ENCODE results near the gene TBC1D9B. TPM values are rescaled to one million over a fixed set of nuclear protein-coding genes. Genes with fewer than 3 reads are reported as not detected.

The TBC1D9B gene
- total RNA-seq, 1 donor from 2014 or later = 128 TPM

- peaks cover 18% of the 10 kb centered on the region for H3K36me3 Mint-ChIP-seq (ENCODE audit: insufficient read depth)
- H3K27ac Mint-ChIP-seq = peak within 1 kb of the TSS; percentile 97
- peak within 1 kb of the TSS; percentile 91 for H3K4me3 Mint-ChIP-seq (ENCODE audit: low read depth)
- peak; percentile 32 for TF ChIP-seq CTCF (IDR thresholded peaks at IDR 0.05; ENCODE audit: unreplicated experiment)
- no peaks in the 10 kb centered on the region for H3K9me3 Mint-ChIP-seq (ENCODE audit: low read depth)
- DNase-seq (ENCODE audit: low spot score, unreplicated experiment) = peak; percentile 65
- peaks cover 1% of the 10 kb centered on the region for H3K27me3 Mint-ChIP-seq
- peaks cover 49% of the 10 kb centered on the region for H3K4me1 Mint-ChIP-seq (ENCODE audit: low read depth)
Observed at GRCh38 chr5:179820483-179821297, 87.0 kb downstream of the TBC1D9B start, which contains the start of gene SQSTM1. Gene SQSTM1 (plus strand): TSS chr5:179820905. CDS start chr5:179820937, 32 bp downstream.

- no peak for TF ChIP-seq CTCF (IDR thresholded peaks at IDR 0.05; ENCODE audit: unreplicated experiment)
- Mint-ChIP-seq H3K27me3 (peaks cover 2% of the 10 kb centered on the region), H3K9me3 (ENCODE audit: low read depth) (no peaks in the 10 kb centered on the region), H3K4me3 (ENCODE audit: low read depth) (peak overlapping the region; percentile 71), H3K4me1 (ENCODE audit: low read depth) (peaks cover 45% of the 10 kb centered on the region), H3K27ac (peak overlapping the region; percentile 97), H3K36me3 (ENCODE audit: insufficient read depth) (peaks cover 14% of the 10 kb centered on the region)
- DNase-seq (ENCODE audit: low spot score, unreplicated experiment) = no peak
Observed at GRCh38 chr5:179820127-179820482, 87.6 kb downstream of the TBC1D9B start.

- H3K4me1 Mint-ChIP-seq (ENCODE audit: low read depth) = peaks cover 39% of the 10 kb centered on the region
- peaks cover 2% of the 10 kb centered on the region for H3K27me3 Mint-ChIP-seq
Observed at GRCh38 chr5:179819296-179820126, 88.2 kb downstream of the TBC1D9B start.

GRCh38 chr5:179818746-179819295 lies 88.9 kb downstream of the TBC1D9B start:
- DNase-seq (ENCODE audit: low spot score, unreplicated experiment) = peak; percentile 80
- no peaks in the 10 kb centered on the region for H3K9me3 Mint-ChIP-seq (ENCODE audit: low read depth)
- peak overlapping the region; percentile 96 for H3K27ac Mint-ChIP-seq
- peak overlapping the region; percentile 65 for H3K4me3 Mint-ChIP-seq (ENCODE audit: low read depth)
- H3K4me1 Mint-ChIP-seq (ENCODE audit: low read depth) = peaks cover 35% of the 10 kb centered on the region
- peaks cover 9% of the 10 kb centered on the region for H3K36me3 Mint-ChIP-seq (ENCODE audit: insufficient read depth)
- peaks cover 2% of the 10 kb centered on the region for H3K27me3 Mint-ChIP-seq
- no peak for TF ChIP-seq CTCF (IDR thresholded peaks at IDR 0.05; ENCODE audit: unreplicated experiment)

More at GRCh38 chr5:179819296-179820126, 88.2 kb downstream of the TBC1D9B start:
- Mint-ChIP-seq H3K4me3 (ENCODE audit: low read depth) (peak overlapping the region; percentile 71), H3K9me3 (ENCODE audit: low read depth) (no peaks in the 10 kb centered on the region), H3K36me3 (ENCODE audit: insufficient read depth) (peaks cover 12% of the 10 kb centered on the region), H3K27ac (peak overlapping the region; percentile 97)
- DNase-seq (ENCODE audit: low spot score, unreplicated experiment) = no peak
- TF ChIP-seq CTCF (IDR thresholded peaks at IDR 0.05; ENCODE audit: unreplicated experiment) = no peak

All from progenitor cell of endocrine pancreas (in vitro differentiated cells).